HS-5 (cell line): Measurements from ENCODE around the gene MYH1.
"Not testable (repeated sequence)": the region's sequence is repeated elsewhere in the genome, so short reads cannot be mapped to it uniquely, and the experiment has no call there.

Experiments used
- DNase-seq: peaks from one replicate; pipeline ENCODE4 v3.0.0-alpha.2; 2012; ENCODE audit warnings: low read depth

MYH1 gene

DNA sequence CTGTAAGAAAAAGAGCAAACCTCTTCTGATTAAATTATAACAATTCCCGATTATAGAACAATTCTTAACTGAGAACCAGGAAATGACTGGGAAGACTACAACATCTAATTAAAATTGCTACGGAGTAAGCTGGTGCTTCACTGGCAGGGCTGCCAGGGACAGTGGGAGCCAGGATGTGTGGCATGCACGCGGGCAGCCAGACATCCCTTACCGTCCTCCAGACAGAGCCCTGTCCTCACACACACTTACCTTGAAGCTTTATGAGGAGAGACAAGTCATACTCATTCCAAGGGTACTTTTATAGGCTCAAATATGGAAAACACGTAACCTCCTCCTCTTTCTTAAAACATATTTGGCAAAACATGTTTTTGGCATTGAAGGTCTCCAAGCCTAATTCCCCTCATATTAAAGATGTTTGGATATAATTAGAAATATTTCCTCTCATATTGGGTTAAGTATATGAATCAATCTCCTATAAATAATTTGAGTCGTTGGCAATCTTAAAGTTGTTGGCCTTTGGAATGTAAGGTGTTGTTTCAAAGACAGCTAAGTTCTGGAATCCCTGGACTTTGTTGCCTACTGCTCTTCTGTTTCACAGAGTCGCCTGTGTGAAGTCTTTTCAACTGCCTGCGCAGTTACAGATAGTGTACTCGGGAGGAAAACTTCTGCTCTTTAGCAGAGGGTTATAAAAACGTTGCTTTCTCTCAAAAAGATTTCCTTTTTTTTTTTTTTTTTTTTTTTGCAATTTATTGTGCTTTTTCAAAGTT lies at the start of gene MYH1:
Gene MYH1, minus strand, starts transcription at position 272 of the 767 bp plus-strand sequence. CDS start 1,900 bp downstream, outside the sequence.
- no peak for DNase-seq

GRCh38 chr17:10563991-10564660 lies 45.8 kb upstream of the MYH1 start:
- DNase-seq, result no peak

- DNase-seq, result no peak
These were observed 39.7 kb upstream of the MYH1 start for GRCh38 chr17:10558049-10558448.

DNA sequence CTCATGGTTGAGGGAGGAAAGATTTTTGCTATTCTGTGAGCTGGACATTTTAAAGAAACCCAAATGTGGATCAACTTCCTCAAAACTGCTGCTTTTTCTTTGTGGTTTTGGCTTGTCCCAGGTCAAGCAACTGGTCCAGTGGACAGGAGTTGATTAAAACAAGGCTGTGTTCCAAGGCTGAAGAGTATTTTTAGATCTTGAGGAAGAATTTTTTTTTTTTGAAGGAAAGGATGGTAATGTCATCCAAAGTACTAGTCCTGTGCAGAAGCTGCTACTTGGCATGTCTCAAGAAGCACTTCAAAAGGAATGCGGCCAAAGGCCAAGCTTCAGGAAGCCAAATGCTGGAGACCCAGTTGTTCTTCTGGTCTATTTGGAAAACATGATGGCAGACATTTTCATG lies 39.1 kb upstream of the MYH1 start:
- DNase-seq, result no peak

DNA sequence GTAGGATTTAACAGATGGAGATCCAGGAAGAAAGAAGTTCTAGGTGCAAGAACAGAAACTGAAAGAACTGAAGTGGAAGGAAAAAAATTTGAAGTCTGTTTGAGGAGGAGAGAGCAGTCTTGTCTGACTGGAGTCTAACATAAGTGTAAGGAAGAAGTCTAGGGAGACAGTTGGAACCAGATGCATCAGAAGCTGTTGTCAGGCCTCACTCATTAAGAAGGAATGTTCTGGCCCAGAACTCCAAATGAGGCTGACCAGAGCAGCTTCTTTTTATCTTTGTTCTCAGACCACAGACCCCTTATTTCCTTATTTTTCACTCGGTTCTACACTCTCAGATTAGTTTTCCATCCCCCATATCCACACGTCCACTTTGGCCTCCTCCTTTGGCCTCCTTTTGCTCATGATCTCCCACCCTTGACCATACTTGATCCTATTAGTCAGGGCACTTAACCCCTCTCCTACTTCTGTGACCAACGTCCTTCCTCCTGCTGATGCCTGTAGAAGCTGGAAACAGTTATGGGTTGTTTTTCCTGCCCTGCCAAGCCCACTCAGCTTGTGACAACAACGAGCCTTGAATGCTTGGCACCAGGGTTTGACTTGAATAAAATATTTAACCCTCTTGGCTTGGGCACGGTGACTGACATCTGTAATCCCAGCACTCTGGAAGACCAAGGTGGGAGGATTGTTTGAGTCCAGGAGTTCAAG lies 38.1 kb upstream of the MYH1 start:
- DNase-seq, result peak; percentile 1

GRCh38 chr17:10550014-10550413 lies 31.7 kb upstream of the MYH1 start:
- no peak for DNase-seq

GRCh38 chr17:10549096-10549842 lies 30.9 kb upstream of the MYH1 start, which contains the start of gene MYH2:
Gene MYH2 (minus strand): TSS chr17:10549658. CDS start chr17:10547920, 1,738 bp downstream.
- no peak for DNase-seq

GRCh38 chr17:10547351-10547750 lies 29.0 kb upstream of the MYH1 start:
- DNase-seq, result no peak

GRCh38 chr17:10543486-10543885 lies 25.1 kb upstream of the MYH1 start:
- DNase-seq, result peak; percentile 33

- not testable (repeated sequence) for DNase-seq
These were observed 22.8 kb upstream of the MYH1 start for GRCh38 chr17:10541179-10541578.

DNA sequence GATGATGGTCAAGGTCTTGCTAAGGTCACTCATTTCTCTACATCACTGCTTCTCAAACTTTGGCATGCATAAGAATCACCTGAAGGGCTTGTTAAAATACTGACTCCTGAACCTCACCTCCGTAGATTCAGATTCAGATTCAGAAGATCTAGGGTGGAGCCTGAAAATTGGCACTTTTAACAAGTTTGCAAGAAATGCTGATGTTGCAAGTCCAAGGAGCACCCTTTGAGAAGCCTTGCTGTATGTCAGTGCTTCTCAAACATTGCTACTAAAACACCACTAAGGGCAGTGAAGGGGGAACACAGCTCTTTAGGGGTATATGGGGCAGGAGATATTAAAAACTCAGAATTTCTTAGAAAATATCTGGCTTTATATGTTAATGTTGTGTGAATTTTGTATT lies 13.7 kb upstream of the MYH1 start:
- no peak for DNase-seq

- DNase-seq, result no peak
These were observed 9.1 kb upstream of the MYH1 start for GRCh38 chr17:10527419-10527818.

DNA sequence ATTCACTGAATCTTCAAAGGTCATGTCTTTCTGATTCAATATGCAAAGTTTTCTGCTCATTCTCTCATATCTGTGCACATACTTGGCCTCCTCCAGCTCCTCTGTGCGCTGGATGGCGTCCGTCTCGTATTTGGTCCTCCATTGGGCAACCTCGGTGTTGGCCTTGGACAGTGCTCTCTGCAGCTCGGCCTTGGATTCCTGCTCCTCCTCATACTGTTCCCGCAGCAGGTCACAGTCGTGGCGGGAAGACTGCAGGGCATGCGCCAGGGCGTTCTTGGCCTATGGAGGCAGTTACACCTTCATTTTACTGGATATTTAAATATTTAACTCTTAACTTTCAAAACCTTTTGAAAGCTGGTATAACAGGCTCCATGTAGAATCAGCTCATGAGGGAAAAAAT lies 8.2 kb upstream of the MYH1 start:
- no peak for DNase-seq

DNA sequence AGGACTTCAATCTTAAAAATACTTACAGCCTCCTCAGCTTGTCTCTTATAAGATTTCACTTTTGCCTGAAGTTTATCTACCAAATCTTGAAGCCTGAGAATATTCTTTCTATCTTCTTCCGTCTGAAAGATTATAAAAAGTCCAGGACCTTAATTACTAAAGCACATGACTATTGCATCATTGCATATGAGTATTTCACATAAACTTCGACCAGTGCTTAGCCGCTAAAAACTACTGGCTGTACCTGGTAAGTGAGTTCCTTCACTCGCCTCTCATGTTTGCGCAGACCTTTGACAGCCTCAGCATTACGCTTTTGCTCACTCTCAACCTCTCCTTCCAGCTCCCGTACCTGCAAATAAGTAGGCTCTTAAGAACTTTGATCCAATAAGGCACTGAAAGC lies 4.7 kb upstream of the MYH1 start:
- no peak for DNase-seq

DNA sequence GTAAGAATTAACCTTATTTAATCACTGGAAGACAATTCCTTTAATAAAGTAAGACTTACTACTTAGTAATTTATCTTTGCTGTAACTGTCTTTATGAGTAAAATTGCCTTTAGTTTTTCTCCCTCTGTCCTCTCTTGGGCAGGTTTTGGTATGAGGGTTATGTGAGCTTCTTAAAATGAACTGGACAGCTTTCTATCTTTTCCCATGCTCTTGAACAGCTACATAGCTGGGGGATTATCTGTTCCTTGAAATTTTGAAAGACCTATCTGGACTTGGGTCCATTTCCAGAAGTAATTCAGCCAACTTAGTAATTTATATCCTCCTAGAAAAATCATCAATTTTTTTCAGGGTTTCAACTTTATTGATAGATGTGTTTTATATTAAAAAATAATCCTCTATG lies 3.6 kb upstream of the MYH1 start:
- no peak for DNase-seq

DNA sequence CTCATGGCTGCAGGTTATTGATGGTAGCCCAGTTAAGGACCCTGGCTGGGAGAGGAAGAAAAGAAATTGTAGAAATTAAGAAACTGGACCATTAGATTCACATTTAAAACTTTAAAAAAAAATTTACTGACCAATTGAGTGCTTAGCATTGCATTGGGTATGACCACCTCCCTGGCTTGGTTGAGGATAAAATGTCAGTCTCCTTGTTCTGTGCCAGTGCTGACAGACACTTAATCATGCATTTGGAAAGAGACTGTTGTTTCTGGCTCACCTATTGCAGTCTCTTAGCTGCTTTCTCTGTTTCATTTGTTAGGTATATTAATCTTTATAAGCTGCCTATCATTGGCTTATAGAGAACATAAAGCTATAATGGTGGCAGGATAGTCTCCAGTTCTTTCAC lies 1.7 kb downstream of the MYH1 start:
- DNase-seq, result no peak

DNA sequence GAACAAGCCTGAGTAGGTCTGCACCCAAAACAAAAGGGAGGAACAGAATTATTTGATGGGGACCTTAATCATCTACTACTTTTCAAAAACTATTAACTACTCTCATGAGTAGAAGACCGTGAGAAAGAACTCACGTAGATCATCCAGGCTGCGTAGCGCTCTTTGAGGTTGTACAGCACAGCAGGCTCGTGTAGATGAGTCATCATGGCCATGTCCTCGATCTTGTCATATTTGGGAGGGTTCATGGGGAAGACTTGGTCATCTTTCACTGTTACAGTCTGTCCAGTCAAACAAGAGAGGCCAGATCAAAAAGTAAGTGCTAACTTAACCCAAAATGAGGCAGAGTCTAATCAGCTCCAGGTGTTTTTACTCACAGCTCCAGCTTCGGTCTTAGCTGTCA lies 2.3 kb downstream of the MYH1 start:
- DNase-seq, result no peak

GRCh38 chr17:10513299-10514067 lies 4.9 kb downstream of the MYH1 start:
- DNase-seq, result no peak

- no peak for DNase-seq
These were observed 5.5 kb downstream of the MYH1 start for GRCh38 chr17:10512856-10513255.

DNA sequence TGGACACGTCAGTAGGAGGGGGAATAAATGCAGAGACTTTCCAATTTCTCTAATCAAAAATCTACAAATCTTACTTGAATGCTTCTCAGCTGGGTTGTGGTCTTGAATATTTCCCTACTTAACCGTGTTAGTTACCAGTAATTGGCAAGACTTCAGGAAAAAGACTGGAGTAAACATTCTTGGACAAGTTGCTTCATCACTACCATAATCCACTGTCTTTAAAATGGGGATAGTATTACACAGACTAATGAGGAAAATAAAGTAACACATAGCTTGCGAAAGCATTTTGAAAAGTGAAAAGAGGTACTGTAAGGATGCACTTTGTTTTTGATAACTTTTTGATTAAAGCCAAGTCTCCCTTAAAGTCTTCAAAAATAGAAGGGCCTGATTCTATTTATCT lies 18.4 kb downstream of the MYH1 start:
- no peak for DNase-seq

- no peak for DNase-seq
These were observed 26.3 kb downstream of the MYH1 start for GRCh38 chr17:10492004-10492403.
